Measurements from ENCODE around the gene TPSAB1. TPM values are rescaled to one million over a fixed set of nuclear protein-coding genes. Genes with fewer than 3 reads are reported as not detected.

TPSAB1 gene
- total RNA-seq, 1 experiment from 2014 or later: not detected

DNA sequence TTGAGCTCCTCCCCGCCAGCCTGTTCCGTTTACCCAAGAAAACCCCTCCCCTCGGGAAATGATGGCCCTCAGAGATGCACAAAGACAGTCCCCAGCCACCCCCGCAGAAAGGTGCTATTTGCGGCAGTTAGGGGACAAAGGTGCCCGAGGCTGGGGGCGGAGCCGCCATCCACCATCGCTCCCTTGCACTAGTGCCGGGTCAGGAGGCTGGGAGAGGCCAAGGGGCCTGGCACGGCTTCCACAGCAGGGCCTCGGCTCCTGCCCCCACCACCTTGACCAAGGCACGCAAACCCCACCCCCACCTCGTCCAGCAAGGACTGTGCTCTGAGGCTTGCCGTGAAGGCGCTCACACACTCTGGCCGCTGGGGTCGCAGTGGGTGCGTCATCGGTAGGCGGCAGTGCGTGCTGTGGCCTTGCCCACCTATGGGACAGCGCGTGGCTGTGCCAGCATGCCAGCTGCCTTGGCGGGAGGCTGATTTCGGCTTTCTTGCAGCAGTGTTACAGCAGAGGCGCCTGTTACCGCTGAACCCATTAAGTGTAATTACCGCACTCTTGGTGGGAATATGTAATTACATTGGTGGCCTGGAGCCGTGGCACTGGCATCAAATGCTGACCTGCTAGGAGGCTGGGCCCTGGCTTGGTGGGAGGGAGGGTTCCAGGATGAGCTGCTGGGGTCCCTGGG lies 47.2 kb upstream of the TPSAB1 start:
- Histone ChIP-seq H3K4me3 (ENCODE audit: low read depth in 2 of 2, low read length in 2 of 2) (peak overlapping the region in 1 of 2 experiments; percentile 18; a peak in 1 of 4 replicates), H3K4me1 (ENCODE audit: control insufficient read depth, insufficient read depth, low read length) (peaks cover 34% of the 10 kb centered on the region), H3K27me3 (ENCODE audit: control insufficient read depth, insufficient read depth, low read length) (no peaks in the 10 kb centered on the region), H3K36me3 (ENCODE audit: control insufficient read depth, insufficient read depth, low read length) (no peaks in the 10 kb centered on the region), H3K27ac (ENCODE audit: low read length) (peak overlapping the region; percentile 76), H3K9me3 (ENCODE audit: control insufficient read depth, insufficient read depth, low read depth, low read length) (no peaks in the 10 kb centered on the region)
- BruUV-seq (replicated peaks): no TSS peak
- intact Hi-C loops (cut with micrococcal nuclease; ENCODE audit: unreplicated experiment) (no loop called here), in situ Hi-C loops (cut with HindIII; ENCODE audit: low pct_unique_long_range_greater_than_20kb, low sequenced_read_pairs) (no loop called here)
- peak; percentile 18; the same call in 1 of the 2 replicates for TF ChIP-seq CTCF (IDR thresholded peaks at IDR 0.05)
- no peak for TF ChIP-seq POLR2AphosphoS5 (IDR thresholded peaks at IDR 0.05; ENCODE audit: low read depth, low read length)
- peak; percentile 78 for ATAC-seq
- no peak for DNase-seq (ENCODE audit: low read depth, low spot score)
- CTCF ChIA-PET: interaction anchor here (0.7 to 1.1 kb wide), 2 partner anchors 82 to 87 kb away, joined by 3 read pairs; no protein-coding TSS in a partner anchor
- POLR2A ChIA-PET: no interaction called here

DNA sequence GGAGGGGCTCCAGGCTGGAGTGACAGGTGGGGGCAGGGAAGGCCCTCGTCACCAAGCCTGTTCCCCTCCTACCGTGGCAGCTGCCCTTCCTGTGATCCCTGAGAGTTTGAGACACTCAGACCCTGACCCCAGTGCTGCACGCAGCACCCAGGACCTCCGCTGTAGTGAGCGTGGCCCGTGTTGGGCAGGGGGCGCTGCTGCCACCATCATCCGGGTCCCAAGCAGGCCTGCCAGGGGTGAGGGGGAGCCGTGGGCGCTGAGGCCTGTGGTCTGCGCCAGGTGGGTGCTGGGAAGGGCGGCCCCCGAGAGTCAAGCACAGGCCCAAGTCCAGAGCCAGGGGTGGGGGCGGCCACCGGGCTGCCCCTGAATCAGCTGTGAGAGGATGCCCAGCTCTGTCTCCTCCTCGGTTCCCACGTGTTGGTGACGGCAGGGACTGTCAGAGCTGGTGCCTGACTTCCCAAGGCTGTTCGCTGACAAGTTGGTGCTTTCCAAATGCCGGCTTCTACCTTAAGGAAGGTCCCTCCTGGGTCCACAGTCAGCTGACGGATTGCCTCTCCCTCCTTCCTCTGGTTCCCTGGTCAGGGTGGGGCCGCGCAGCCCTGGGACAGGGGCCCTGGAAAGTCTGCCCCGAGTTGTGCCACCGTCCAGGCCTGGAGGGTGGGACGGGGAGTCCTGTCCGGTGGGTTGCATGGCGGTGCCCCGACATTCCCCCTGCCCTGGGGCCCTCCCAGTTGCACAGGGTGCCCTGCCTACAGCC lies 46.5 kb upstream of the TPSAB1 start:
- ChIA-PET POLR2A (no interaction called here), CTCF (interaction anchor here (0.7 to 1.1 kb wide), 2 partner anchors 83 to 88 kb away, joined by 3 read pairs; no protein-coding TSS in a partner anchor)
- DNase-seq (ENCODE audit: low read depth, low spot score) (no peak), ATAC-seq (peak; percentile 35)
- no peaks in the 10 kb centered on the region for H3K27me3 ChIP-seq (ENCODE audit: control insufficient read depth, insufficient read depth, low read length)
- TF ChIP-seq CTCF (IDR thresholded peaks at IDR 0.05) (no peak), POLR2AphosphoS5 (IDR thresholded peaks at IDR 0.05; ENCODE audit: low read depth, low read length) (no peak), TCF7L2 (IDR thresholded peaks at IDR 0.05; ENCODE audit: low read depth, low read length) (no peak), SIN3A (IDR thresholded peaks at IDR 0.05; ENCODE audit: borderline replicate concordance, insufficient read depth, low read depth, low read length) (no peak)
- TF ChIP-seq, protein P1, sequence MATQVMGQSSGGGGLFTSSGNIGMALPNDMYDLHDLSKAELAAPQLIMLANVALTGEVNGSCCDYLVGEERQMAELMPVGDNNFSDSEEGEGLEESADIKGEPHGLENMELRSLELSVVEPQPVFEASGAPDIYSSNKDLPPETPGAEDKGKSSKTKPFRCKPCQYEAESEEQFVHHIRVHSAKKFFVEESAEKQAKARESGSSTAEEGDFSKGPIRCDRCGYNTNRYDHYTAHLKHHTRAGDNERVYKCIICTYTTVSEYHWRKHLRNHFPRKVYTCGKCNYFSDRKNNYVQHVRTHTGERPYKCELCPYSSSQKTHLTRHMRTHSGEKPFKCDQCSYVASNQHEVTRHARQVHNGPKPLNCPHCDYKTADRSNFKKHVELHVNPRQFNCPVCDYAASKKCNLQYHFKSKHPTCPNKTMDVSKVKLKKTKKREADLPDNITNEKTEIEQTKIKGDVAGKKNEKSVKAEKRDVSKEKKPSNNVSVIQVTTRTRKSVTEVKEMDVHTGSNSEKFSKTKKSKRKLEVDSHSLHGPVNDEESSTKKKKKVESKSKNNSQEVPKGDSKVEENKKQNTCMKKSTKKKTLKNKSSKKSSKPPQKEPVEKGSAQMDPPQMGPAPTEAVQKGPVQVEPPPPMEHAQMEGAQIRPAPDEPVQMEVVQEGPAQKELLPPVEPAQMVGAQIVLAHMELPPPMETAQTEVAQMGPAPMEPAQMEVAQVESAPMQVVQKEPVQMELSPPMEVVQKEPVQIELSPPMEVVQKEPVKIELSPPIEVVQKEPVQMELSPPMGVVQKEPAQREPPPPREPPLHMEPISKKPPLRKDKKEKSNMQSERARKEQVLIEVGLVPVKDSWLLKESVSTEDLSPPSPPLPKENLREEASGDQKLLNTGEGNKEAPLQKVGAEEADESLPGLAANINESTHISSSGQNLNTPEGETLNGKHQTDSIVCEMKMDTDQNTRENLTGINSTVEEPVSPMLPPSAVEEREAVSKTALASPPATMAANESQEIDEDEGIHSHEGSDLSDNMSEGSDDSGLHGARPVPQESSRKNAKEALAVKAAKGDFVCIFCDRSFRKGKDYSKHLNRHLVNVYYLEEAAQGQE (IDR thresholded peaks at IDR 0.05; ENCODE audit: insufficient read depth in 1 of 2, low read depth in 2 of 2, low read length in 1 of 2): no peak
- in situ Hi-C loops (cut with HindIII; ENCODE audit: low pct_unique_long_range_greater_than_20kb, low sequenced_read_pairs): no loop called here
- H3K4me1 ChIP-seq (ENCODE audit: control insufficient read depth, insufficient read depth, low read length): peaks cover 34% of the 10 kb centered on the region
- no peaks in the 10 kb centered on the region for H3K9me3 ChIP-seq (ENCODE audit: control insufficient read depth, insufficient read depth, low read depth, low read length)
- no peaks in the 10 kb centered on the region for H3K36me3 ChIP-seq (ENCODE audit: control insufficient read depth, insufficient read depth, low read length)
- no peak overlapping the region for H3K4me3 ChIP-seq (ENCODE audit: low read depth in 2 of 2, low read length in 2 of 2)
- intact Hi-C loops (cut with micrococcal nuclease; ENCODE audit: unreplicated experiment): loop anchor here (2.0 kb wide), 1 partner anchor 87 kb away; no protein-coding TSS in a partner anchor
- no TSS peak for BruUV-seq (replicated peaks)
- 0 out of 2 replicates have a peak overlapping the region, but pooled peaks have one; percentile 30 for H3K27ac ChIP-seq (ENCODE audit: low read length)
